ENCODE data around the gene C1orf94. TPM values are rescaled to one million over a fixed set of nuclear protein-coding genes. Genes with fewer than 3 reads are reported as not detected.

The C1orf94 gene
- total and polyA plus RNA-seq, 10 of the 15 experiments (the other 5 are each of a cell fraction or from before 2014, with no cell fraction given), result not detected

DNA sequence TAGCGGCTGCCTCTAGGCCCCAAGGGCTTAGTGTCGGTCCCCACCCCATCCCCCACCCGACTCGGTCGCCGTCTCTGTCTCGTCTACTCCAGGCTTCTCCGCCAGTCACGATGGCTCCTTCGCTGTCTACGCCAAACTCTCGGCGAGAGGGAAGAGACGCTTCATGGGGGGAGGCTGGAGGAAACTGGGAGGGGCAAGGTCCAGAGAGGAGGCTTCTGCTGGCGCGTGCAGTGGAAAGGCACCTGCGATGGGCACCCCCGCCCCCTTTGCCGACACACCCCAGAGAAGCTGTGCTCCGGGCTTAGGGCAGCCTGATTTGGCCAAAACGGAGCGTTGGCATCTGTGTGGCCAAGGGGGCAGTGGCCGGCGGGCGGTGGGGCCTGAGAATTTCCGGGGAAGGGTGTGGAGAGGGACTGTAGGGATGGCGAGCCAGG lies 10.5 kb upstream of the C1orf94 start:
- H3K4me1 ChIP-seq (ENCODE audit: control insufficient read depth, insufficient read depth, low read length), result no peaks in the 10 kb centered on the region
- BruUV-seq (replicated peaks), result no TSS peak
- WGBS (ENCODE audit: insufficient coverage, insufficient replicate concordance, low lambda C conversion rate, missing lambda C conversion rate), result 44% methylated on average over 19 of the region's 27 CpGs
- H3K27me3 ChIP-seq (replicated peaks in 1 of 2; ENCODE audit: control insufficient read depth in 2 of 2, insufficient read depth in 2 of 2, low read length in 1 of 2), result peaks cover 4 to 21% of the 10 kb centered on the region in 2 experiments
- DNase-seq (ENCODE audit: low read depth, low spot score), result no peak
- no peaks in the 10 kb centered on the region for H3K36me3 ChIP-seq (ENCODE audit: control insufficient read depth in 2 of 2, insufficient read depth in 2 of 2, low read length in 1 of 2)
- H2AFZ ChIP-seq (ENCODE audit: control insufficient read depth, low read depth, low read length), result no peak overlapping the region
- H3K4me2 ChIP-seq (ENCODE audit: control insufficient read depth, insufficient read depth), result no peak overlapping the region
- H3K79me2 ChIP-seq (ENCODE audit: control insufficient read depth, insufficient read depth, low read length), result no peaks in the 10 kb centered on the region
- no peak overlapping the region for H3K4me3 ChIP-seq
- RAD21 ChIA-PET (ENCODE audit: unreplicated experiment), result no interaction called here
- H3K9ac ChIP-seq (ENCODE audit: control insufficient read depth, insufficient read depth, low read length), result no peak overlapping the region
- no peaks in the 10 kb centered on the region for H3K9me3 ChIP-seq (replicated peaks; ENCODE audit: control insufficient read depth, insufficient read depth, low read length)
- no peak overlapping the region for H3K27ac ChIP-seq (ENCODE audit: control insufficient read depth, insufficient read depth)
- no peak for FAIRE-seq
- ATAC-seq, result no peak
- SMC1A ChIA-PET (ENCODE audit: uncharacterized antibody, unreplicated experiment), result no interaction called here
- in situ Hi-C loops (cut with MboI), result loop anchor here (10.0 kb wide), 1 partner anchor 531 kb away; no protein-coding TSS in a partner anchor
- no peaks in the 10 kb centered on the region for H4K20me1 ChIP-seq (ENCODE audit: control insufficient read depth, insufficient read depth)
- intact Hi-C loops (cut with micrococcal nuclease; ENCODE audit: unreplicated experiment), result no loop called here
- POLR2A ChIA-PET, result no interaction called here
- CTCF ChIA-PET, result no interaction called here
- TF ChIP-seq DPF2 (IDR thresholded peaks at IDR 0.05), result no peak
- TF ChIP-seq, protein P1, sequence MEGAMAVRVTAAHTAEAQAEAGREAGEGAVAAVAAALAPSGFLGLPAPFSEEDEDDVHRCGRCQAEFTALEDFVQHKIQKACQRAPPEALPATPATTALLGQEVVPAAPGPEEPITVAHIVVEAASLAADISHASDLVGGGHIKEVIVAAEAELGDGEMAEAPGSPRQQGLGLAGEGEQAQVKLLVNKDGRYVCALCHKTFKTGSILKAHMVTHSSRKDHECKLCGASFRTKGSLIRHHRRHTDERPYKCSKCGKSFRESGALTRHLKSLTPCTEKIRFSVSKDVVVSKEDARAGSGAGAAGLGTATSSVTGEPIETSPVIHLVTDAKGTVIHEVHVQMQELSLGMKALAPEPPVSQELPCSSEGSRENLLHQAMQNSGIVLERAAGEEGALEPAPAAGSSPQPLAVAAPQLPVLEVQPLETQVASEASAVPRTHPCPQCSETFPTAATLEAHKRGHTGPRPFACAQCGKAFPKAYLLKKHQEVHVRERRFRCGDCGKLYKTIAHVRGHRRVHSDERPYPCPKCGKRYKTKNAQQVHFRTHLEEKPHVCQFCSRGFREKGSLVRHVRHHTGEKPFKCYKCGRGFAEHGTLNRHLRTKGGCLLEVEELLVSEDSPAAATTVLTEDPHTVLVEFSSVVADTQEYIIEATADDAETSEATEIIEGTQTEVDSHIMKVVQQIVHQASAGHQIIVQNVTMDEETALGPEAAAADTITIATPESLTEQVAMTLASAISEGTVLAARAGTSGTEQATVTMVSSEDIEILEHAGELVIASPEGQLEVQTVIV (IDR thresholded peaks at IDR 0.05; ENCODE audit: borderline replicate concordance, partially characterized antibody), result no peak
- TF ChIP-seq, protein P2, sequence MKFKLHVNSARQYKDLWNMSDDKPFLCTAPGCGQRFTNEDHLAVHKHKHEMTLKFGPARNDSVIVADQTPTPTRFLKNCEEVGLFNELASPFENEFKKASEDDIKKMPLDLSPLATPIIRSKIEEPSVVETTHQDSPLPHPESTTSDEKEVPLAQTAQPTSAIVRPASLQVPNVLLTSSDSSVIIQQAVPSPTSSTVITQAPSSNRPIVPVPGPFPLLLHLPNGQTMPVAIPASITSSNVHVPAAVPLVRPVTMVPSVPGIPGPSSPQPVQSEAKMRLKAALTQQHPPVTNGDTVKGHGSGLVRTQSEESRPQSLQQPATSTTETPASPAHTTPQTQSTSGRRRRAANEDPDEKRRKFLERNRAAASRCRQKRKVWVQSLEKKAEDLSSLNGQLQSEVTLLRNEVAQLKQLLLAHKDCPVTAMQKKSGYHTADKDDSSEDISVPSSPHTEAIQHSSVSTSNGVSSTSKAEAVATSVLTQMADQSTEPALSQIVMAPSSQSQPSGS (IDR thresholded peaks at IDR 0.05; ENCODE audit: low read length), result no peak
- TF ChIP-seq STAT1 (conservative IDR thresholded peaks at IDR 0.05), result no peak
- TF ChIP-seq SREBF1 (IDR thresholded peaks at IDR 0.05; ENCODE audit: low read length), result no peak
- TF ChIP-seq ZBED1 (IDR thresholded peaks at IDR 0.05; ENCODE audit: borderline replicate concordance), result no peak
- no peak for TF ChIP-seq TCF12 (IDR thresholded peaks at IDR 0.05; ENCODE audit: low read depth, low read length)
- no peak for TF ChIP-seq CHD4 (IDR thresholded peaks at IDR 0.05)
- TF ChIP-seq, protein P3, sequence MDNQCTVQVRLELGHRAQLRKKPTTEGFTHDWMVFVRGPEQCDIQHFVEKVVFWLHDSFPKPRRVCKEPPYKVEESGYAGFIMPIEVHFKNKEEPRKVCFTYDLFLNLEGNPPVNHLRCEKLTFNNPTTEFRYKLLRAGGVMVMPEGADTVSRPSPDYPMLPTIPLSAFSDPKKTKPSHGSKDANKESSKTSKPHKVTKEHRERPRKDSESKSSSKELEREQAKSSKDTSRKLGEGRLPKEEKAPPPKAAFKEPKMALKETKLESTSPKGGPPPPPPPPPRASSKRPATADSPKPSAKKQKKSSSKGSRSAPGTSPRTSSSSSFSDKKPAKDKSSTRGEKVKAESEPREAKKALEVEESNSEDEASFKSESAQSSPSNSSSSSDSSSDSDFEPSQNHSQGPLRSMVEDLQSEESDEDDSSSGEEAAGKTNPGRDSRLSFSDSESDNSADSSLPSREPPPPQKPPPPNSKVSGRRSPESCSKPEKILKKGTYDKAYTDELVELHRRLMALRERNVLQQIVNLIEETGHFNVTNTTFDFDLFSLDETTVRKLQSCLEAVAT (IDR thresholded peaks at IDR 0.05), result no peak
- TF ChIP-seq RBBP5 (conservative IDR thresholded peaks at IDR 0.05), result no peak
- TF ChIP-seq, protein P4, sequence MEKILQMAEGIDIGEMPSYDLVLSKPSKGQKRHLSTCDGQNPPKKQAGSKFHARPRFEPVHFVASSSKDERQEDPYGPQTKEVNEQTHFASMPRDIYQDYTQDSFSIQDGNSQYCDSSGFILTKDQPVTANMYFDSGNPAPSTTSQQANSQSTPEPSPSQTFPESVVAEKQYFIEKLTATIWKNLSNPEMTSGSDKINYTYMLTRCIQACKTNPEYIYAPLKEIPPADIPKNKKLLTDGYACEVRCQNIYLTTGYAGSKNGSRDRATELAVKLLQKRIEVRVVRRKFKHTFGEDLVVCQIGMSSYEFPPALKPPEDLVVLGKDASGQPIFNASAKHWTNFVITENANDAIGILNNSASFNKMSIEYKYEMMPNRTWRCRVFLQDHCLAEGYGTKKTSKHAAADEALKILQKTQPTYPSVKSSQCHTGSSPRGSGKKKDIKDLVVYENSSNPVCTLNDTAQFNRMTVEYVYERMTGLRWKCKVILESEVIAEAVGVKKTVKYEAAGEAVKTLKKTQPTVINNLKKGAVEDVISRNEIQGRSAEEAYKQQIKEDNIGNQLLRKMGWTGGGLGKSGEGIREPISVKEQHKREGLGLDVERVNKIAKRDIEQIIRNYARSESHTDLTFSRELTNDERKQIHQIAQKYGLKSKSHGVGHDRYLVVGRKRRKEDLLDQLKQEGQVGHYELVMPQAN (conservative IDR thresholded peaks at IDR 0.05), result no peak
- no peak for TF ChIP-seq PAX5 (IDR thresholded peaks at IDR 0.05; ENCODE audit: borderline replicate concordance, low read depth, low read length)
- TF ChIP-seq, protein P5, sequence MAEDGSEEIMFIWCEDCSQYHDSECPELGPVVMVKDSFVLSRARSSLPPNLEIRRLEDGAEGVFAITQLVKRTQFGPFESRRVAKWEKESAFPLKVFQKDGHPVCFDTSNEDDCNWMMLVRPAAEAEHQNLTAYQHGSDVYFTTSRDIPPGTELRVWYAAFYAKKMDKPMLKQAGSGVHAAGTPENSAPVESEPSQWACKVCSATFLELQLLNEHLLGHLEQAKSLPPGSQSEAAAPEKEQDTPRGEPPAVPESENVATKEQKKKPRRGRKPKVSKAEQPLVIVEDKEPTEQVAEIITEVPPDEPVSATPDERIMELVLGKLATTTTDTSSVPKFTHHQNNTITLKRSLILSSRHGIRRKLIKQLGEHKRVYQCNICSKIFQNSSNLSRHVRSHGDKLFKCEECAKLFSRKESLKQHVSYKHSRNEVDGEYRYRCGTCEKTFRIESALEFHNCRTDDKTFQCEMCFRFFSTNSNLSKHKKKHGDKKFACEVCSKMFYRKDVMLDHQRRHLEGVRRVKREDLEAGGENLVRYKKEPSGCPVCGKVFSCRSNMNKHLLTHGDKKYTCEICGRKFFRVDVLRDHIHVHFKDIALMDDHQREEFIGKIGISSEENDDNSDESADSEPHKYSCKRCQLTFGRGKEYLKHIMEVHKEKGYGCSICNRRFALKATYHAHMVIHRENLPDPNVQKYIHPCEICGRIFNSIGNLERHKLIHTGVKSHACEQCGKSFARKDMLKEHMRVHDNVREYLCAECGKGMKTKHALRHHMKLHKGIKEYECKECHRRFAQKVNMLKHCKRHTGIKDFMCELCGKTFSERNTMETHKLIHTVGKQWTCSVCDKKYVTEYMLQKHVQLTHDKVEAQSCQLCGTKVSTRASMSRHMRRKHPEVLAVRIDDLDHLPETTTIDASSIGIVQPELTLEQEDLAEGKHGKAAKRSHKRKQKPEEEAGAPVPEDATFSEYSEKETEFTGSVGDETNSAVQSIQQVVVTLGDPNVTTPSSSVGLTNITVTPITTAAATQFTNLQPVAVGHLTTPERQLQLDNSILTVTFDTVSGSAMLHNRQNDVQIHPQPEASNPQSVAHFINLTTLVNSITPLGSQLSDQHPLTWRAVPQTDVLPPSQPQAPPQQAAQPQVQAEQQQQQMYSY (CRISPR knock-in tag; IDR thresholded peaks at IDR 0.05), result no peak
- TF ChIP-seq CEBPB (IDR thresholded peaks at IDR 0.05; ENCODE audit: borderline replicate concordance in 1 of 2, low read depth in 2 of 2, low read length in 2 of 2), result no peak
- TF ChIP-seq NR2F1 (conservative IDR thresholded peaks at IDR 0.05), result no peak

All from GM12878 (cell line).